Transverse colon (tissue), 4 donors: ENCODE results near the gene KRT3. TPM values are rescaled to one million over a fixed set of nuclear protein-coding genes. Genes with fewer than 3 reads are reported as not detected.

Experiments
- DNase-seq: peaks from one replicate; pipeline ENCODE4 v3.0.0-alpha.2; 2019
- H3K27ac ChIP-seq, 4 donors: fragments of 200-600 bp; sonication (generic); 2 replicates each; pipeline ENCODE4 v1.5.1; 2016 to 2018; ENCODE audit warnings: inconsistent platforms in 4 of 4
- H3K27me3 ChIP-seq: fragments of 200-600 bp; sonication (generic); 2 replicates; pipeline ENCODE4 v1.5.1; 2017; ENCODE audit warnings: inconsistent platforms
- H3K36me3 ChIP-seq, 4 donors: fragments of 200-600 bp; sonication (generic); 2 replicates each; pipeline ENCODE4 v1.5.1; 2017 to 2019; ENCODE audit warnings: inconsistent platforms in 4 of 4
- H3K4me1 ChIP-seq, 4 donors: fragments of 200-600 bp; sonication (generic); 2 replicates each; pipeline ENCODE4 v1.5.1; 2017 to 2020; ENCODE audit warnings: inconsistent platforms in 4 of 4
- H3K4me3 ChIP-seq, 4 donors: fragments of 200-600 bp; sonication (generic); 1 replicate in 1 of 4; 2 replicates in 3 of 4; pipeline versions ENCODE4 v1.5.1 to v1.6.1; 2017 to 2019; ENCODE audit warnings: inconsistent platforms in 4 of 4
- H3K9me3 ChIP-seq, 2 donors: fragments of 200-600 bp; sonication (generic); 2 replicates each; pipeline ENCODE4 v1.5.1; 2017 to 2019; ENCODE audit warnings: inconsistent platforms in 2 of 2
- CTCF ChIP-seq, 5 experiments: fragments of 200-600 bp in 3 of 5; fragments of 450-650 bp in 2 of 5; sonication (generic) in 3 of 5; IDR thresholded peaks; 1 replicate in 2 of 5; 2 replicates in 3 of 5; pipeline ENCODE4 v1.5.1; 2016 to 2017; ENCODE audit warnings: antibody characterized with exemption in 5 of 5, inconsistent platforms in 3 of 5, mild to moderate bottlenecking in 2 of 5, moderate library complexity in 1 of 5
- EP300 ChIP-seq: sonication (generic); formaldehyde crosslinking; IDR thresholded peaks from one replicate; pipeline ENCODE4 v1.6.1; 2017; ENCODE audit warnings: antibody characterized with exemption, low read depth
- POLR2A ChIP-seq: fragments of 450-650 bp; IDR thresholded peaks from one replicate; pipeline ENCODE4 v1.6.1; 2016; ENCODE audit warnings: antibody characterized with exemption, mild to moderate bottlenecking, moderate library complexity
- POLR2AphosphoS5 ChIP-seq, 3 donors: sonication (generic); formaldehyde crosslinking; IDR thresholded peaks; one replicate each; pipeline ENCODE4 v1.6.1; 2016; ENCODE audit warnings: antibody characterized with exemption in 3 of 3
- WGBS, 2 donors: methylation state at CpG; one replicate each; pipeline ENCODE4 v1.1.5; 2018; ENCODE audit warnings: low coverage in 1 of 2; 5-methylcytosine and 5-hydroxymethylcytosine counted together
- in situ Hi-C, 4 donors: fragments of 200-750 bp; cut with MboI; loops; one replicate each; pipeline versions ENCODE4 v1.15.0 to v1.15.1; 2017; ENCODE audit warnings: low sequenced_read_pairs in 3 of 4, low pct_ligation_motif_present in 1 of 4, low pct_unique_long_range_greater_than_20kb in 1 of 4
- intact Hi-C: fragments of 100-400 bp; cut with DNase I; formaldehyde crosslinking; loops from one replicate; pipeline ENCODE4 v1.15.1; 2023; ENCODE audit warnings: low total_unique reads
- total RNA-seq, 4 donors: library from RNA; depleted of rRNA; stranded (reverse); fragments of >200 nt; gene quantifications; one replicate each; pipeline ENCODE4 v1.1.0, GENCODE V29; 2016

The KRT3 gene
- total RNA-seq, 4 donors from 2014 or later: not detected

- in situ Hi-C loops: no loop called here
These were observed 32.7 kb upstream of the KRT3 start for GRCh38 chr12:52828591-52829021.

GRCh38 chr12:52828156-52828555 lies 32.2 kb upstream of the KRT3 start:
- Histone ChIP-seq H3K4me3 (no peak overlapping the region), H3K9me3 (no peaks in the 10 kb centered on the region), H3K27ac (no peak overlapping the region), H3K4me1 (no peaks in the 10 kb centered on the region), H3K36me3 (no peaks in the 10 kb centered on the region), H3K27me3 (no peaks in the 10 kb centered on the region)
- in situ Hi-C loops: no loop called here
- DNase-seq: no peak
- TF ChIP-seq POLR2AphosphoS5 (IDR thresholded peaks at IDR 0.05): no peak
- TF ChIP-seq EP300: no peak
- no peak for TF ChIP-seq POLR2A
- no peak for TF ChIP-seq CTCF (IDR thresholded peaks at IDR 0.05)
- intact Hi-C loops: no loop called here

More at GRCh38 chr12:52828591-52829021, 32.7 kb upstream of the KRT3 start:
- Histone ChIP-seq H3K4me3 (no peak overlapping the region), H3K9me3 (no peaks in the 10 kb centered on the region), H3K27ac (no peak overlapping the region), H3K36me3 (no peaks in the 10 kb centered on the region), H3K27me3 (no peaks in the 10 kb centered on the region), H3K4me1 (no peaks in the 10 kb centered on the region)
- TF ChIP-seq EP300: no peak
- TF ChIP-seq CTCF (IDR thresholded peaks at IDR 0.05): no peak
- no peak for TF ChIP-seq POLR2A
- TF ChIP-seq POLR2AphosphoS5 (IDR thresholded peaks at IDR 0.05): no peak
- WGBS, 2 donors: 0 to 32% methylated on average over 2 of the region's 2 CpGs
- intact Hi-C loops: no loop called here
- no peak for DNase-seq

GRCh38 chr12:52827499-52828090 lies 31.7 kb upstream of the KRT3 start:
- no peak overlapping the region for H3K27ac ChIP-seq
- TF ChIP-seq POLR2AphosphoS5 (IDR thresholded peaks at IDR 0.05): no peak
- no peak for TF ChIP-seq CTCF (IDR thresholded peaks at IDR 0.05)
- no peaks in the 10 kb centered on the region for H3K4me1 ChIP-seq
- no peak overlapping the region for H3K4me3 ChIP-seq
- in situ Hi-C loops: no loop called here
- no peaks in the 10 kb centered on the region for H3K9me3 ChIP-seq
- intact Hi-C loops: no loop called here
- no peaks in the 10 kb centered on the region for H3K27me3 ChIP-seq
- H3K36me3 ChIP-seq: no peaks in the 10 kb centered on the region
- DNase-seq: no peak
- whole genome bisulfite sequencing, 2 donors: 50 to 79% methylated on average over 2 to 6 of the region's 6 CpGs

GRCh38 chr12:52826611-52827498 lies 30.9 kb upstream of the KRT3 start:
- H3K4me3 ChIP-seq: no peak overlapping the region
- WGBS, 2 donors: 87 to 92% methylated on average over 3 to 11 of the region's 11 CpGs
- intact Hi-C loops (no loop called here), in situ Hi-C loops (no loop called here)
- no peaks in the 10 kb centered on the region for H3K27me3 ChIP-seq
- DNase-seq: no peak
- H3K9me3 ChIP-seq: no peaks in the 10 kb centered on the region
- no peak overlapping the region for H3K27ac ChIP-seq
- no peaks in the 10 kb centered on the region for H3K36me3 ChIP-seq
- no peaks in the 10 kb centered on the region for H3K4me1 ChIP-seq
- TF ChIP-seq POLR2AphosphoS5 (IDR thresholded peaks at IDR 0.05) (no peak), POLR2A (no peak), CTCF (IDR thresholded peaks at IDR 0.05) (no peak)
